ENCODE data around the gene CDK4. TPM values are rescaled to one million over a fixed set of nuclear protein-coding genes. Genes with fewer than 3 reads are reported as not detected.

Gene CDK4
- total RNA-seq, 4 donors from 2014 or later = 38.5 to 77.4 (median 54.6) TPM

GRCh38 chr12:57733928-57734327 lies 18.2 kb downstream of the CDK4 start:
- intact Hi-C loops (cut with DNase I; ENCODE audit: low total_unique reads) = no loop called here
- WGBS, 2 donors = 84 to 87% methylated on average over 6 of the region's 6 CpGs
- no peak for DNase-seq (ENCODE audit: low spot score in 2 of 2)
- TF ChIP-seq POLR2A (IDR thresholded peaks at IDR 0.05) (no peak), CTCF (IDR thresholded peaks at IDR 0.05) (no peak)
- H3K4me3 ChIP-seq (ENCODE audit: low read depth, poor library complexity, severe bottlenecking) = no peak overlapping the region

- 80 to 84% methylated on average over 11 of the region's 11 CpGs for WGBS, 2 donors
- no peak overlapping the region for H3K4me3 ChIP-seq (ENCODE audit: low read depth, poor library complexity, severe bottlenecking)
- DNase-seq (ENCODE audit: low spot score in 2 of 2) = no peak
- TF ChIP-seq POLR2A (IDR thresholded peaks at IDR 0.05) (no peak), CTCF (IDR thresholded peaks at IDR 0.05) (no peak)
- intact Hi-C loops (cut with DNase I; ENCODE audit: low total_unique reads) = no loop called here
These were observed 19.1 kb downstream of the CDK4 start for GRCh38 chr12:57732726-57733593.

GRCh38 chr12:57732270-57732669 lies 19.8 kb downstream of the CDK4 start:
- no peak overlapping the region for H3K4me3 ChIP-seq (ENCODE audit: low read depth, poor library complexity, severe bottlenecking)
- no peak for TF ChIP-seq POLR2A (IDR thresholded peaks at IDR 0.05)
- TF ChIP-seq CTCF (IDR thresholded peaks at IDR 0.05) = no peak
- 83 to 87% methylated on average over 4 of the region's 4 CpGs for WGBS, 2 donors
- intact Hi-C loops (cut with DNase I; ENCODE audit: low total_unique reads) = no loop called here
- no peak for DNase-seq (ENCODE audit: low spot score in 2 of 2)

- WGBS, 2 donors = 82 to 84% methylated on average over 19 of the region's 19 CpGs
- DNase-seq (ENCODE audit: low spot score in 2 of 2) = no peak
- H3K4me3 ChIP-seq (ENCODE audit: low read depth, poor library complexity, severe bottlenecking) = no peak overlapping the region
- intact Hi-C loops (cut with DNase I; ENCODE audit: low total_unique reads) = no loop called here
- TF ChIP-seq POLR2A (IDR thresholded peaks at IDR 0.05) (no peak), CTCF (IDR thresholded peaks at IDR 0.05) (no peak)
These were observed 20.6 kb downstream of the CDK4 start for GRCh38 chr12:57731411-57732080.

GRCh38 chr12:57730336-57731067 lies 21.6 kb downstream of the CDK4 start:
- no peak overlapping the region for H3K4me3 ChIP-seq (ENCODE audit: low read depth, poor library complexity, severe bottlenecking)
- intact Hi-C loops (cut with DNase I; ENCODE audit: low total_unique reads) = no loop called here
- no peak for DNase-seq (ENCODE audit: low spot score in 2 of 2)
- TF ChIP-seq CTCF (IDR thresholded peaks at IDR 0.05) (no peak), POLR2A (IDR thresholded peaks at IDR 0.05) (no peak)
- 83 to 88% methylated on average over 13 of the region's 13 CpGs for WGBS, 2 donors

Data from lower leg skin (tissue), 4 donors.